Esophagus (tissue), 2 donors: Measurements from ENCODE around the gene FAM187B. TPM values are rescaled to one million over a fixed set of nuclear protein-coding genes. Genes with fewer than 3 reads are reported as not detected.
"Not testable (repeated sequence)": the region's sequence is repeated elsewhere in the genome, so short reads cannot be mapped to it uniquely, and the experiment has no call there.

Source experiments
- H3K27ac ChIP-seq, 2 donors: one replicate each; pipeline ENCODE4 v1.5.1; 2013; ENCODE audit warnings: low read depth in 2 of 2, mild to moderate bottlenecking in 2 of 2, inconsistent platforms in 1 of 2, low read length in 1 of 2, moderate library complexity in 1 of 2
- H3K27me3 ChIP-seq, 2 donors: one replicate each; pipeline ENCODE4 v1.6.1; 2013; ENCODE audit warnings: low read length in 2 of 2, control low read depth in 1 of 2, mild to moderate bottlenecking in 1 of 2; ENCODE audit not compliant: insufficient read depth in 2 of 2, control insufficient read depth in 1 of 2
- H3K36me3 ChIP-seq, 2 donors: one replicate each; pipeline ENCODE4 v1.6.1; 2013; ENCODE audit warnings: low read length in 1 of 2; ENCODE audit not compliant: control insufficient read depth in 2 of 2, insufficient read depth in 2 of 2
- H3K4me1 ChIP-seq, 2 donors: one replicate each; pipeline ENCODE4 v1.6.1; 2013; ENCODE audit warnings: low read length in 1 of 2; ENCODE audit not compliant: control insufficient read depth in 2 of 2, insufficient read depth in 2 of 2
- H3K4me3 ChIP-seq, 2 donors: one replicate each; pipeline ENCODE4 v1.5.1; 2013; ENCODE audit warnings: low read length in 2 of 2, mild to moderate bottlenecking in 2 of 2, low read depth in 1 of 2, moderate library complexity in 1 of 2
- H3K9me3 ChIP-seq, 2 donors: one replicate each; pipeline ENCODE4 v1.6.1; 2013; ENCODE audit warnings: mild to moderate bottlenecking in 2 of 2, low read depth in 1 of 2, low read length in 1 of 2, moderate library complexity in 1 of 2; ENCODE audit not compliant: control insufficient read depth in 2 of 2, insufficient read depth in 1 of 2
- WGBS, 2 donors: extraction: QIAGEN DNeasy Blood & Tissue Kit; methylation state at CpG; one replicate each; pipeline ENCODE4 v1.1.7; 2013; 5-methylcytosine and 5-hydroxymethylcytosine counted together
- polyA plus RNA-seq, 2 donors: library from polyadenylated mRNA; stranded (reverse); fragments of 200-250 nt; gene quantifications; one replicate each; pipeline ENCODE4 v1.2.3, GENCODE V29; 2013
- donor health status: healthy with polysubstance abuse.
- donor health status: Bipolar disorder and iron deficiency.

FAM187B gene
- polyA plus RNA-seq, 2 donors: 0.08 TPM; not detected in 1

DNA sequence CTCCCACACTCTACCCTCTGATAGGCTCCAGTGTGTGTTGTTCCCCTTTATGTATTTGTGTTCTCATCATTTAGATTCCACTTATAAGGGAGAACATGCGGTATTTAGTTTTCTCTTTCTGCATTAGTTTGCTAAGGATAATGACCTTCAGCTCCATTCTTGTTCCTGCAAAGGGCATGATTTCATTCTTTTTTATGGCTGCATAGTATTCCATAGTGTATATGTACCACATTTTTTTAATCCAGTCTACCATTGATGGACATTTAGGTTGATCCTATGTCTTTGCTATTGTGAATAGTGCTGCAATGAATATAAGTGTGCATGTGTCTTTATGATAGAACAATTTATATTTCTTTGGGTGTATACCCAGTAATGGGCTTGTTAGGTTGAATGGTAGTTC lies 11.1 kb upstream of the FAM187B start:
- H3K4me3 ChIP-seq, H3K27ac ChIP-seq, H3K36me3 ChIP-seq, H3K27me3 ChIP-seq, H3K4me1 ChIP-seq, H3K9me3 ChIP-seq: not testable (repeated sequence)
- WGBS, 2 donors: 88 to 90% methylated on average over 1 of the region's 1 CpG

DNA sequence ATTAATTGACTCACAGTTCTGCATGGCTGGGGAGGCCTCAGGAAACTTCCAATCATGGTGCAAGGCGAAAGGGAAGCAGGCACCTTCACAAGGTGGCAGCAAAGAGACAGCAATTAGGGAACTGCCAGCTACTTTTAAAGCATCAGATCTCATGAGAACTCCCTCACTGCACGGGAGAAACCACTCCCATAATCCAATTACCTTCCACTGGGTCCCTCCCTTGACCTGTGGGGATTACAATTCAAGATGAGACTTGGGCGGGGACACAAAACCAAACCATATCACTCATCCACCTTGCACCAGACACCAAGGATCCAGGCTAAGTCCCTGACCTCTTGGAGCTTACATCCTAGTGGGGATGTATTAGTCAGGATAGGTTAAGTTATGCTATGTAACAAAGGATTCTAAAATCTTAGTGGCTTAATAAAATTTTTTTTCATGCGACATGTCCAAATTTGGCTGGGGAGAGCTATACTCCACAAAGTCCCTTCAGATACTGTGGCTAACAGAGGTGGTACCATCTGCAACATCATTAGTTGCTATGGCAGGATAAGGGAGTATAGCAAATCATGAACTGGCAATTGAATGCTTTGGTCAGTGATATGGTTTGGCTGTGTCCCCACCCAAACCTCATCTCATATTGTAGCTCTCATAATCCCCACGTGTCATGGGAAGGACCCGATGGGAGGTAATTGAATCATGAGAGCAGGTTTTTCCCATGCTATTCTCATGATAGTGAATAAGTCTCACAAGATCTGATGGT lies 8.3 kb upstream of the FAM187B start:
- Histone ChIP-seq H3K4me1 (no peaks in the 10 kb centered on the region), H3K27me3 (no peaks in the 10 kb centered on the region), H3K4me3 (no peak overlapping the region), H3K9me3 (no peaks in the 10 kb centered on the region), H3K36me3 (no peaks in the 10 kb centered on the region), H3K27ac (no peak overlapping the region)
- 77 to 79% methylated on average over 6 of the region's 6 CpGs for WGBS, 2 donors

DNA sequence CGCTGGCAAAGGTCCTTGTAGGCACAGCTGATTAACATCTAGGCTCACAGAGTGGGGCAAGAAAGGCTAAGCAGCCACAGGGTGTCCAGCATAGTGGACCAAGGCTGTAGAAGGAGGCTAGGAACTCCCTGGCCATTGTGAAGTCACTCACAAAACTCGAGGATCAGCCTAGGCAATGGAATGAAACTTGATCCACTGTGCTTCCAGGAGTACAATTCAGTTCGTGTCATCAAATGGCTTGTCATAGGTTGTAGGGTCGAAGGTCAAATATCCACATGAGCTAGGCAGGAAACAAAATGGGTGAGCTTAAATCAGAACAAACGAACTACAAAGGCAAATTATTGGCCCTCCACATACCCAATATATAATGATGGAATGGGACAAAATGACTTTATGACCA lies 4.4 kb upstream of the FAM187B start:
- 63 to 67% methylated on average over 5 of the region's 5 CpGs for WGBS, 2 donors
- no peaks in the 10 kb centered on the region for H3K4me1 ChIP-seq
- no peak overlapping the region for H3K4me3 ChIP-seq
- H3K9me3 ChIP-seq: no peaks in the 10 kb centered on the region
- no peak overlapping the region for H3K27ac ChIP-seq
- no peaks in the 10 kb centered on the region for H3K36me3 ChIP-seq
- H3K27me3 ChIP-seq: no peaks in the 10 kb centered on the region

GRCh38 chr19:35231956-35232645 lies 3.6 kb upstream of the FAM187B start:
- no peak overlapping the region for H3K4me3 ChIP-seq
- no peaks in the 10 kb centered on the region for H3K9me3 ChIP-seq
- no peaks in the 10 kb centered on the region for H3K27me3 ChIP-seq
- H3K36me3 ChIP-seq: no peaks in the 10 kb centered on the region
- 89 to 92% methylated on average over 14 of the region's 14 CpGs for WGBS, 2 donors
- H3K27ac ChIP-seq: no peak overlapping the region
- no peaks in the 10 kb centered on the region for H3K4me1 ChIP-seq

GRCh38 chr19:35229601-35230000 lies 1.1 kb upstream of the FAM187B start:
- WGBS, 2 donors: 92 to 97% methylated on average over 8 of the region's 8 CpGs
- Histone ChIP-seq H3K4me3 (no peak overlapping the region), H3K36me3 (no peaks in the 10 kb centered on the region), H3K9me3 (no peaks in the 10 kb centered on the region), H3K27me3 (no peaks in the 10 kb centered on the region), H3K4me1 (no peaks in the 10 kb centered on the region), H3K27ac (no peak overlapping the region)

GRCh38 chr19:35226748-35227147 lies 1.8 kb downstream of the FAM187B start:
- H3K27ac ChIP-seq: no peak overlapping the region
- peaks cover 0 to 3% of the 10 kb centered on the region in 2 donors for H3K9me3 ChIP-seq
- WGBS, 2 donors: 89 to 93% methylated on average over 5 of the region's 5 CpGs
- H3K36me3 ChIP-seq: no peaks in the 10 kb centered on the region
- H3K4me1 ChIP-seq: no peaks in the 10 kb centered on the region
- H3K27me3 ChIP-seq: no peaks in the 10 kb centered on the region
- H3K4me3 ChIP-seq: no peak overlapping the region

DNA sequence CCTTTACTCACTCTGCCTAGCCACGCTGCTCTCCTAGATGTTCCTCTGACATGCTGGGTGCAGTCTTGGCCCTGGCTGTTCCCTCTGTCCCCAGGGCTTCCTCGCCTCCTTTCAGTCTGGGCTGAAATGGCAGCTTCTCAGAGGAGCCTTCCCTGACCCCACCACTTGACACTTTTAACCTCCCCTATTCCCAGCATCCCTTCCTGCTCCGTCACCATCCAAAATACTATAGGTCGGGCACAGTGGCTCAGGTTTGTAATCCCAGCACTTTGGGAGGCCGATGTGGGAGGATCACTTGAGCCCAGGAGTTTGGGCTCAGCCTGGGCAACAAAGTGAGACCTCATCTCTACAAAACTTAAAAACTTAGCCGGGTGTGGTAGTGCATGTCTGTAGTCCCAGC lies 2.6 kb downstream of the FAM187B start:
- H3K27me3 ChIP-seq: no peaks in the 10 kb centered on the region
- H3K4me3 ChIP-seq: no peak overlapping the region

GRCh38 chr19:35224681-35225571 lies 3.6 kb downstream of the FAM187B start:
- 58 to 67% methylated on average over 41 of the region's 41 CpGs for WGBS, 2 donors
- Histone ChIP-seq H3K36me3 (no peaks in the 10 kb centered on the region), H3K4me3 (no peak overlapping the region), H3K9me3 (peaks cover 0 to 3% of the 10 kb centered on the region in 2 donors), H3K27ac (no peak overlapping the region), H3K4me1 (no peaks in the 10 kb centered on the region), H3K27me3 (no peaks in the 10 kb centered on the region)

More for the DNA sequence above, 2.6 kb downstream of the FAM187B start:
- Histone ChIP-seq H3K9me3 (peaks cover 0 to 3% of the 10 kb centered on the region in 2 donors), H3K36me3 (no peaks in the 10 kb centered on the region), H3K4me1 (no peaks in the 10 kb centered on the region), H3K27ac (no peak overlapping the region)
- WGBS, 2 donors: 87 to 89% methylated on average over 6 of the region's 6 CpGs

DNA sequence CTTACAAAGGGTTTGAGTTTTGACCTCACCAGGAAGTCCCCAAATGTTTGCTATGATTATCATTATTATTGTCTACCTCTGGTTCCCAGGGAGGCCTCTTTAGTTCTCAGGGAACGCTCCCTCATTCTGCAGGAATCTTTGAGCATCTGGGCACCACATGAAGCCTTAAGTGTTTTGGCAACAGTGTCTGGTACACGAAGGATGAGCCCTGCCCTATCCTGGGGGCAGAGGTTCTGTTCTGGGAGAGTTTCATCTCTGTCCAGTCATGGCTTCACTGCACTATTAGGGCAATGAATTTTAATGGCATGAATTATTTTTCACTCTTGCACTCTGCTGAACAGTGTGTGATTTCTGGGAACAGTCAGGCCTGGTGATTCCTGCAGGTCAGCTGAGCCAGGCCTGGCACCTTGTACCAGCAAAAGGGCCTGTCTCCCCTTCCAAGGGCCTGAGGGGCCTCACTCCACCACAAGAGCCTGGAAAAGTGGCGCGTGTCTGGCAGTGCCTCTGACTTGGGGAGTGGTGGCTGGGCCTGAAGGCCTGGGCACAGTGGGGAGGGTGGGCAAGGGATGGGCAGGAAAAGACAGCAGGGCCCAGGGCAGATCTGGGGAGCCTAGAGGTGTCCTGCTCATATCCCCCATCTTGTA lies 4.6 kb downstream of the FAM187B start:
- H3K36me3 ChIP-seq: no peaks in the 10 kb centered on the region
- WGBS, 2 donors: 54 to 68% methylated on average over 4 of the region's 4 CpGs
- no peaks in the 10 kb centered on the region for H3K4me1 ChIP-seq
- peaks cover 0 to 5% of the 10 kb centered on the region in 2 donors for H3K9me3 ChIP-seq
- H3K27me3 ChIP-seq: no peaks in the 10 kb centered on the region
- no peak overlapping the region for H3K4me3 ChIP-seq
- no peak overlapping the region for H3K27ac ChIP-seq
